Endothelial cell of hepatic sinusoid (primary cell): ENCODE results near the gene SKA1.
"Not testable (repeated sequence)": the region's sequence is repeated elsewhere in the genome, so short reads cannot be mapped to it uniquely, and the experiment has no call there.

ENCODE experiments used
- in situ Hi-C: cut with HindIII; loops from 2 replicates; pipeline ENCODE4 v1.10.0; 2017; ENCODE audit warnings: low sequenced_read_pairs

The SKA1 gene

DNA sequence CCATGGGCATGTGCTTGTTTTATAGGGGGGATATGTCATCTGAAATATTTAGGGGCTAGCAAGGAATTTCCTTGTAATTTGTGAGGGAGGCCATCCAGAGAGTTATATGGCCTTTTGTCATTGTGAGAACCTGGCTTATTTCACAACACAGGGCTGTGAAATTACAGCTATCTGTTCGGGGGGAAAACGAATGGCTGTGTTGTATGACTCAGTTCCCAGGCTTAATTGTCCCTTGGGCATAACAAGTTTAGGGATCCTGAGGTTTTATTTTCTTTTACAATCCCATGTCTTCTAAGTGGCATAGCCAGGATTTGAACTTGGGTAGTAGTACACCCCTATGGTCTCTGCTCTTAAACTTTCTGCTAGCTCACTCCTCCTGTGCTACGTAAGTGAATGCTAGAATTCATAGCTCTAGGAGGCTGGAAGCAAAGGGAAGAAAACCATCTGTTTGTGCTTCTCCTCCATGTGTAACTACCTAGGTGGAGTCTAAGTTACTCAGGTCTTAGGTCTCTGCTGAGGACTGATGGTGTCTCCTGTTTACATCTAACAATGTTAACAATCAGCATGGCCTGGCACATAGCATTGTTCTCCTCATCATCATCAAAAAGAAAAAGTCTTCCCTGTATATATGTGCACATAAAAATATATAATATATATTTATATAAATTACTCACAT is 53.8 kb downstream of the SKA1 start:
- in situ Hi-C loops, result no loop called here

DNA sequence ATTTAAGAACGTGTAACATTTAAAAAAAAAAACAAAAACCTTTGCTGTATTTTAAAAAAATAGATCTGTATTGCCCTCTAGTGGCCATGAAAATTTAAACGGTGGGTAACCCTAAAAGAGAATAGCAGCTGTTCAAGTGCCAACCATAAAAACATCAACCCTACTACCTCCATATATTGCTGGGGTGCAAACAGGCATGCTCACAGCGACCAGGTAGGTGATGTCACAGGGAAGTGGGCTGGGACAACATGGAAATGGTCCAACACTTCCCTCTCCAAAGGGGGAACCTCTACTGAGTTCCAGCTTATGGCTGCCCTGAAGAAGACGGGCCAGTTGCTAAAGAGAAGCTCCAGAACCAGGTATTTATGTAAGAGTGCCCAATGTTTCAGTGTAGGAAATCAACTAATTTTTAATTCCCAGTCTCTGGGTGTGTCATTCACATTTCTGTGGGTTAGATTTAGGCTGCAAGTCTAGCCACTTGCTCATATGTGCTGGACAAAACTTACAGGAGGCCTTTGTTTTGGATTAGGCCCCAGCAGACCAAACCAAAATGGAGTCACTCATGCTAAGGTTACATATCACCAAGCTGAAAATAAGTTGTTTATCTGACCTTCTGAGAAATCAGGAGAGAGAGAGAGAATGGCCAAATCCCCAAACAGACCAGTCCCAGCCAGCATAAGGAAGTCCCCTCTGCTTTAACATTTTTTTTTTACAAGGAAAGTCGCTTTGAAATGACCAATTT is 54.5 kb downstream of the SKA1 start:
- in situ Hi-C loops, result no loop called here

DNA sequence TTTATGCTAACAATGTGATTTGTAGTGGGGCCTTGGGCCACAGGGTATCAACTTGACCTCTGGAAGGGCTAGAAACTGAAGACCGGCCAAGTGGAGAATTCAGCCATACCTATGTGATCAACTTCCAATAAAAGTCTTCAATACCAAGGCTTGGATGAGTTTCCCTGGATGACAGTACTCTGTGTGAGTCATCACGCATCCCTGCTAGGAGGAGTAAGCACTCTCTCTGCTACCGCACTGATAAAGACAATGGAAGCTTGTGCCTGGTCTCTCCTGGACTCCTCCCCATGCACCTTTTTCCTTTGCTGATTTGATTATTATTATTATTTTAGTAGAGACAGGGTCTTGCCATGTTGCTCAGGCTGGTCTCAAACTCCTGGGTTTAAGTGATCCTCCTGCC is 58.1 kb downstream of the SKA1 start:
- in situ Hi-C loops, result loop anchor here (5.0 kb wide), 2 partner anchors 56 to 96 kb away; partner anchors contain the start of gene SKA1

DNA sequence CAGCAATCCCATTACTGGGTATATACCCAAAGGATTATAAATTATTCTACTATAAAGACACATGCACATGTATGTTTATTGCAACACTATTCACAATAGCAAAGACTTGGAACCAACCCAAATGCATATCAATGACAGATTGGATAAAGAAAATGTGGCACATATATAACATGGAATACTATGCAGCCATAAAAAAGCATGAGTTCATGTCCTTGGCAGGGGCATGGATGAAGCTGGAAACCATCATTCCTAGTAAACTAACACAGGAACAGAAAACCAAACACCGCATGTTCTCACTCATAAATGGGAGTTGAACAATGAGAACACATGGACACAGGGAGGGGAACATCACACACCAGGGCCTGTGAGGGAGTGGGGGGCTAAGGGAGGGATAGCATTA is 61.9 kb downstream of the SKA1 start:
- in situ Hi-C loops, result not testable (repeated sequence)

DNA sequence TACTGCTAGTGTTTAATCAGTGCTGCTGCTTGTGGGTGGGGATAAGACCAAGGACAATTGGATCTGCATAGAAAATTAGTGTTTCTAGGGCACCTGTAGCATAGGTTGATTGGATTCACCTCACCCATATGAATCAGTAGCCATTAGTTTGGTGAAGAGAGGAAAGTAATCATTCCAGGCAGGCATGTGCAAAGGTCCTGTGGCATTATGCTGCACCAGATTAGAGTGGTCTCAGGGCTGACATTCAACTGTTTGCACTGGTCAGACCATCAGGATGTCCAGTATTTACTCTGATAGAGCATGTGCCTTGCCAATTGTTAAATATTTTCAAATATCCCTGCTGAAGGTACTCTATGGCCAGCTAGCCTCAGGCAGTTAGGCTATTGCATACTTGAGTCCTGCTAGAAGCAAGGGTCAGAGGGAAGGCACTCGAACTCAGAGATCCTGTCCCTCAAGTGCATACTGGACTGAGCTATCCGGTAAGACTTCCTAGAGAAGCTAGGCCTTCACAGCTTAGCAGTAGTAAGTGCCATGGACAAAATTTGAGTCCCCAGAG is 64.7 kb downstream of the SKA1 start:
- in situ Hi-C loops, result no loop called here

DNA sequence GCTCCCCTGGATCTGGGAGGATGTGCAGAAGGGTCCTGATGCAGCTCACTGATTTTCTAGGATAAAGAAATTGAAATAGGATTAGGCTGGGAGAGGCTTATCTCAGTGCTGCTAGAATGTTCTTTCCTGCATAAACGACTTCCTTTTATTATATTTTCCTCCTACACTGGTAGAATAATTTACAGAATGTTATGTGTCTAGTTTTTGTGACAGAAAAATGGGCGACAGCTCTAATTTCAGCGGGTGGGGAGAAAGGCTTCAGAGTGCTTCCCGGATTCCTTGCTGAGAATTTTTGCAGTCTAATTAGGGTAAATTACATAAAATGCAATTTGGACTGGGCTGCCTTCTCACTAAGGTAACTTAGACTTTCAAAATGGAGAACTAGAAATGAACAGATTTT is 66.2 kb downstream of the SKA1 start:
- in situ Hi-C loops, result no loop called here

DNA sequence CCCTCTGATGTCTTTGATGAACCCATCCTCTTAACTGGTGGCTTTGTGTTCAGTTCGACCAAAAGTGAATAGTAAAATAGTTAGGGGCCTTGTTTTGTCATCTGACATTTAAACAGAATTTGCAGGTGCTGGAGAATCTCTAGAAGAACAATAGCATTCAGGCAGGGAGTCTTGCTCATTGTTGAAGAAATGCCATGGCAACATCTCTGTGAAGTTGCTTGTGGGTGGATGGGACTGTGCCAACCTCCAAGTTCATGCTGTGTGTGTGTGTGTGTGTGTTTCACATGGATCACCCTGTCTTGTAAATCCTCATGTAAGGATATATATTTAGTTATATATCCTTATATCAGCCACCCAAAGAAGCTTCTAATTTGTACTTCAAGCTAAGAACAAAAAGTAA is 66.7 kb downstream of the SKA1 start:
- in situ Hi-C loops, result no loop called here
